HepG2 (cell line): ENCODE measurements around the gene MPPE1. TPM values are rescaled to one million over a fixed set of nuclear protein-coding genes. Genes with fewer than 3 reads are reported as not detected.
A peak's percentile ranks its signal among the peaks of the same experiment; 100 is the strongest.

ENCODE experiments used
- AGO1 ChIP-seq: fragments of 200-400 bp; formaldehyde crosslinking; IDR thresholded peaks from 2 replicates; pipeline ENCODE4 v1.6.1; 2017; ENCODE audit warnings: mild to moderate bottlenecking, low read depth, low read length, moderate library complexity; ENCODE audit not compliant: poor library complexity, severe bottlenecking
- ELF1 ChIP-seq: sonication (generic); formaldehyde crosslinking; IDR thresholded peaks from 2 replicates; pipeline ENCODE4 v1.4.0; 2020; ENCODE audit warnings: missing genetic modification reagents
- HOXA5 ChIP-seq: sonication (generic); formaldehyde crosslinking; IDR thresholded peaks from 2 replicates; pipeline ENCODE4 v1.4.0; 2020; ENCODE audit warnings: missing genetic modification reagents
- JUND ChIP-seq: sonication (generic); formaldehyde crosslinking; IDR thresholded peaks from 2 replicates; pipeline ENCODE4 v1.8.0; 2022; ENCODE audit warnings: mild to moderate bottlenecking, missing genetic modification reagents
- KAT8 ChIP-seq: IDR thresholded peaks from 2 replicates; pipeline ENCODE4 v1.6.1; 2016; ENCODE audit warnings: missing genetic modification reagents, missing compliant biosample characterization
- MED13 ChIP-seq: sonication (generic); formaldehyde crosslinking; IDR thresholded peaks from 2 replicates; pipeline ENCODE4 v1.5.0; 2020; ENCODE audit warnings: missing genetic modification reagents
- MTA3 ChIP-seq: sonication (generic); formaldehyde crosslinking; IDR thresholded peaks from 2 replicates; pipeline ENCODE4 v1.4.0; 2020; ENCODE audit warnings: missing genetic modification reagents
- NRL ChIP-seq: sonication (generic); formaldehyde crosslinking; IDR thresholded peaks from 2 replicates; pipeline ENCODE4 v1.5.0; 2020; ENCODE audit warnings: missing genetic modification reagents, mild to moderate bottlenecking, moderate library complexity, borderline replicate concordance
- PAWR ChIP-seq: sonication (generic); formaldehyde crosslinking; IDR thresholded peaks from 2 replicates; pipeline ENCODE4 v1.4.0; 2020; ENCODE audit warnings: missing genetic modification reagents, mild to moderate bottlenecking, borderline replicate concordance
- PHF20 ChIP-seq: sonication (generic); formaldehyde crosslinking; IDR thresholded peaks from 2 replicates; pipeline ENCODE4 v1.5.0; 2020; ENCODE audit warnings: mild to moderate bottlenecking, missing genetic modification reagents
- PRPF4 ChIP-seq: fragments of 200-400 bp; formaldehyde crosslinking; IDR thresholded peaks from 2 replicates; pipeline ENCODE4 v1.6.1; 2016; ENCODE audit warnings: low read length, low read depth; ENCODE audit not compliant: poor library complexity, severe bottlenecking
- SAP130 ChIP-seq: IDR thresholded peaks from 2 replicates; pipeline ENCODE4 v1.6.1; 2016; ENCODE audit warnings: low read depth
- TGIF2 ChIP-seq: IDR thresholded peaks from 2 replicates; pipeline ENCODE4 v1.6.1; 2016; ENCODE audit warnings: control low read depth, missing compliant biosample characterization
- TSC22D2 ChIP-seq: sonication (generic); formaldehyde crosslinking; IDR thresholded peaks from 2 replicates; pipeline ENCODE4 v1.5.1; 2020; ENCODE audit warnings: missing genetic modification reagents, mild to moderate bottlenecking, borderline replicate concordance
- ZNF205 ChIP-seq: IDR thresholded peaks from 2 replicates; pipeline ENCODE4 v1.6.1; 2018; ENCODE audit warnings: missing biosample characterization, missing genetic modification reagents
- ZNF253 ChIP-seq: sonication (generic); formaldehyde crosslinking; IDR thresholded peaks from 2 replicates; pipeline ENCODE4 v1.8.0; 2022; ENCODE audit warnings: mild to moderate bottlenecking, missing genetic modification reagents, borderline replicate concordance
- ZNF354B ChIP-seq: sonication (generic); formaldehyde crosslinking; IDR thresholded peaks from 2 replicates; pipeline ENCODE4 v1.8.0; 2022; ENCODE audit warnings: mild to moderate bottlenecking, missing genetic modification reagents
- ZNF567 ChIP-seq: sonication (generic); formaldehyde crosslinking; IDR thresholded peaks from 2 replicates; pipeline ENCODE4 v1.8.1; 2023; ENCODE audit warnings: mild to moderate bottlenecking, missing genetic modification reagents, borderline replicate concordance
- ZNF672 ChIP-seq: sonication (generic); formaldehyde crosslinking; IDR thresholded peaks from 2 replicates; pipeline ENCODE4 v1.8.1; 2022; ENCODE audit warnings: missing genetic modification reagents
- ZNF879 ChIP-seq: sonication (generic); formaldehyde crosslinking; IDR thresholded peaks from 2 replicates; pipeline ENCODE4 v1.8.1; 2023; ENCODE audit warnings: missing genetic modification reagents
- ZNF891 ChIP-seq: sonication (generic); formaldehyde crosslinking; IDR thresholded peaks from 2 replicates; pipeline ENCODE4 v1.5.0; 2020; ENCODE audit warnings: mild to moderate bottlenecking, missing genetic modification reagents
- polyA plus RNA-seq, 8 experiments: library from polyadenylated mRNA; depleted of rRNA in 3 of 8; stranded (reverse) in 7 of 8; unstranded in 1 of 8; fragments of >200 nt; fragmentation: Illumina TruSeq in 4 of 8; extraction: Trizol in 4 of 8; gene quantifications; 2 replicates each; pipeline versions ENCODE4 v1.2.1 to v1.2.3, GENCODE V29; 2011 to 2016; ENCODE audit warnings: low read depth in 4 of 8, missing spikeins in 1 of 8, mixed read lengths in 1 of 8; ENCODE audit not compliant: insufficient read depth in 1 of 8
- total RNA-seq, 5 experiments: library from RNA; depleted of rRNA; stranded (reverse); fragments of >200 nt; fragmentation: Illumina TruSeq; extraction: Trizol; gene quantifications; 2 replicates each; pipeline ENCODE4 v1.2.3, GENCODE V29; 2016; ENCODE audit warnings: low read depth in 1 of 5
- TF ChIP-seq, protein P1 (sequence below): IDR thresholded peaks from 2 replicates; pipeline ENCODE4 v1.6.1; 2016; ENCODE audit warnings: low read depth, control low read depth
- TF ChIP-seq, protein P2 (sequence below): sonication (generic); formaldehyde crosslinking; IDR thresholded peaks from 2 replicates; pipeline ENCODE4 v1.9.0; 2021; ENCODE audit warnings: missing genetic modification reagents, borderline replicate concordance
- TF ChIP-seq, protein P3 (sequence below): IDR thresholded peaks from 2 replicates; pipeline ENCODE4 v1.6.1; 2018; ENCODE audit warnings: missing genetic modification reagents, mild to moderate bottlenecking, missing compliant biosample characterization
- TF ChIP-seq, protein P4 (sequence below): IDR thresholded peaks from 2 replicates; pipeline ENCODE4 v1.6.1; 2016; ENCODE audit warnings: low read depth

The MPPE1 gene
- total and polyA plus RNA-seq, 2 of the 13 experiments (the other 11 are each of a cell fraction or from before 2014, with no cell fraction given) = 9.6 to 11.9 TPM

DNA sequence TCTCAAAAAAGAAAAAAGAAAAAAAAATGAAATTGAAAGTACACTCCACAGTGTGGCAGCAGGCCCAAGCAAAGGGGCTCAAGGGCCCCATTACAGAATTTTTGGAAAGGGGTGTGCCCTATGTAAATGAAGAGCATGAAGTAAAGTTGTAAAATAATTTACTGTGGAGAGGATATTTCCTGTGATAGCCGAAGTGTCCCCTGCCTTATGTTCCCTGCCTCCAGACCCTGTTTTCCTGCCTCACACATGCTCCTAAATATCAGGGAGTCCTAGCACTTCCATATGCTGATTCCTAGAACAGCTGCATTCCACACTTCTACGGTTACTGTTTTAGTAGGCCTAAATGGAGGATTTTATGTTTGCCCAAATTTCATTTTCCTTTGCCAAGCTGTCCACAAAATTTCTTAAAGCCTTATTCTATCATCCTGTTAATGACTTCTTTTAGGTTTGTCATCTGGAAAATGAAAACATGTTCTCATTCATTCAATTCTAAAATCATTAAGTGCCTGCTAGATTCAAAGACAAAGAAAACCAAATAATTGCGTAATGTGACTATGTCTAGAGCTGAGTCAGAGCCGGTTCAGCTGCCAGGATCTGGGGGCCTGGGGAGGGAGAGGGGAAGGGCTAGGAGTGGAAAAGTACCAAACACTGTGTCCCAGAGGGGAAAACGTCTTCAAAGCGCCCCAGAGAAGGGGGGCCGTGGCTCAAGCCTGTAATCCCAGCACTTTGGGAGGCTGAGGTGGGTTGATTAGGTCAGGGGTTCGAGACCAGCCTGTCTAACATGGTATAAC is 47.3 kb upstream of the MPPE1 start (continued):
- TF ChIP-seq ZNF354B (CRISPR knock-in tag) (no peak), AGO1 (no peak), NRL (CRISPR knock-in tag) (no peak), ZNF205 (CRISPR knock-in tag) (0 out of 2 replicates have a peak, but pooled peaks have one; percentile 68), ZNF253 (no peak), TGIF2 (CRISPR knock-in tag) (no peak), TSC22D2 (no peak), SAP130 (CRISPR knock-in tag) (peak; percentile 63), MTA3 (CRISPR knock-in tag) (no peak), KAT8 (CRISPR knock-in tag) (peak; percentile 61), PHF20 (CRISPR knock-in tag) (no peak), ZNF879 (CRISPR knock-in tag) (no peak), MED13 (CRISPR knock-in tag) (no peak), PAWR (CRISPR knock-in tag) (no peak), ELF1 (CRISPR knock-in tag) (no peak), ZNF672 (CRISPR knock-in tag) (no peak), PRPF4 (no peak), ZNF891 (CRISPR knock-in tag) (no peak), HOXA5 (CRISPR knock-in tag) (no peak), JUND (CRISPR knock-in tag) (peak; percentile 79; the same call in 1 of the 2 replicates), ZNF567 (CRISPR knock-in tag) (no peak)
- TF ChIP-seq, protein P1, sequence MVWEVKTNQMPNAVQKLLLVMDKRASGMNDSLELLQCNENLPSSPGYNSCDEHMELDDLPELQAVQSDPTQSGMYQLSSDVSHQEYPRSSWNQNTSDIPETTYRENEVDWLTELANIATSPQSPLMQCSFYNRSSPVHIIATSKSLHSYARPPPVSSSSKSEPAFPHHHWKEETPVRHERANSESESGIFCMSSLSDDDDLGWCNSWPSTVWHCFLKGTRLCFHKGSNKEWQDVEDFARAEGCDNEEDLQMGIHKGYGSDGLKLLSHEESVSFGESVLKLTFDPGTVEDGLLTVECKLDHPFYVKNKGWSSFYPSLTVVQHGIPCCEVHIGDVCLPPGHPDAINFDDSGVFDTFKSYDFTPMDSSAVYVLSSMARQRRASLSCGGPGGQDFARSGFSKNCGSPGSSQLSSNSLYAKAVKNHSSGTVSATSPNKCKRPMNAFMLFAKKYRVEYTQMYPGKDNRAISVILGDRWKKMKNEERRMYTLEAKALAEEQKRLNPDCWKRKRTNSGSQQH = no peak
- TF ChIP-seq, protein P2, sequence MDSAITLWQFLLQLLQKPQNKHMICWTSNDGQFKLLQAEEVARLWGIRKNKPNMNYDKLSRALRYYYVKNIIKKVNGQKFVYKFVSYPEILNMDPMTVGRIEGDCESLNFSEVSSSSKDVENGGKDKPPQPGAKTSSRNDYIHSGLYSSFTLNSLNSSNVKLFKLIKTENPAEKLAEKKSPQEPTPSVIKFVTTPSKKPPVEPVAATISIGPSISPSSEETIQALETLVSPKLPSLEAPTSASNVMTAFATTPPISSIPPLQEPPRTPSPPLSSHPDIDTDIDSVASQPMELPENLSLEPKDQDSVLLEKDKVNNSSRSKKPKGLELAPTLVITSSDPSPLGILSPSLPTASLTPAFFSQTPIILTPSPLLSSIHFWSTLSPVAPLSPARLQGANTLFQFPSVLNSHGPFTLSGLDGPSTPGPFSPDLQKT (CRISPR knock-in tag) = no peak
- TF ChIP-seq, protein P3, sequence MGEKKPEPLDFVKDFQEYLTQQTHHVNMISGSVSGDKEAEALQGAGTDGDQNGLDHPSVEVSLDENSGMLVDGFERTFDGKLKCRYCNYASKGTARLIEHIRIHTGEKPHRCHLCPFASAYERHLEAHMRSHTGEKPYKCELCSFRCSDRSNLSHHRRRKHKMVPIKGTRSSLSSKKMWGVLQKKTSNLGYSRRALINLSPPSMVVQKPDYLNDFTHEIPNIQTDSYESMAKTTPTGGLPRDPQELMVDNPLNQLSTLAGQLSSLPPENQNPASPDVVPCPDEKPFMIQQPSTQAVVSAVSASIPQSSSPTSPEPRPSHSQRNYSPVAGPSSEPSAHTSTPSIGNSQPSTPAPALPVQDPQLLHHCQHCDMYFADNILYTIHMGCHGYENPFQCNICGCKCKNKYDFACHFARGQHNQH = peak; percentile 63; the same call in 1 of the 2 replicates
- TF ChIP-seq, protein P4, sequence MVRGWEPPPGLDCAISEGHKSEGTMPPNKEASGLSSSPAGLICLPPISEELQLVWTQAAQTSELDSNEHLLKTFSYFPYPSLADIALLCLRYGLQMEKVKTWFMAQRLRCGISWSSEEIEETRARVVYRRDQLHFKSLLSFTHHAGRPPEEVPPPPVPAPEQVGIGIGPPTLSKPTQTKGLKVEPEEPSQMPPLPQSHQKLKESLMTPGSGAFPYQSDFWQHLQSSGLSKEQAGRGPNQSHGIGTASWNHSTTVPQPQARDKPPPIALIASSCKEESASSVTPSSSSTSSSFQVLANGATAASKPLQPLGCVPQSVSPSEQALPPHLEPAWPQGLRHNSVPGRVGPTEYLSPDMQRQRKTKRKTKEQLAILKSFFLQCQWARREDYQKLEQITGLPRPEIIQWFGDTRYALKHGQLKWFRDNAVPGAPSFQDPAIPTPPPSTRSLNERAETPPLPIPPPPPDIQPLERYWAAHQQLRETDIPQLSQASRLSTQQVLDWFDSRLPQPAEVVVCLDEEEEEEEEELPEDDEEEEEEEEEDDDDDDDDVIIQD (CRISPR knock-in tag) = no peak
